ENCODE data around the gene ADAMTS3.

DNA sequence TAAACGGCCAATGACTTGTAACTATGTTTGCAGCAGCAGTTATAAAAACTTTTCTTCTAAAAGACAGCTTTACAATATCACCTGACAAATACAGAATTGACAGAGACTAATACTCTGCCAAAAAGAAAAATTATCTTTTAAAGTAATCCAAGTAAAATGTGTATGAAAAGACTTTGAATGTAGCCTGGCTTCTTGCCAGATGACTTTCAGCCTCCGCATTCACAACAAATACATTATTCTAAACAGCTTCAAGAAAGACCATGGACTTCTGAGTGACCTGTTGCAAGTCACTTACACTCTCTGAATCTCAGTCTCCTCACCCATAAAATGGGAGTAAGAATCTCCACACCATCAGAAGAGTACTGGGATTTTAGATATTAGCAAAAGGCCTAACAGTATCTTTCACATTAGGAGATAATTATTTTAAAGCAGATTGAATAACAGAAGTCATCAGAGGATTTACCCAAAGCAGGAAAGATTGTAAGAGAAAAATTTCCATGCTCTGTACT lies 2.5 kb downstream of the ADAMTS3 start:
- TF ChIP-seq MYC (IDR thresholded peaks at IDR 0.05; ENCODE audit: low read depth, low read length): no peak
- TF ChIP-seq, protein P1, sequence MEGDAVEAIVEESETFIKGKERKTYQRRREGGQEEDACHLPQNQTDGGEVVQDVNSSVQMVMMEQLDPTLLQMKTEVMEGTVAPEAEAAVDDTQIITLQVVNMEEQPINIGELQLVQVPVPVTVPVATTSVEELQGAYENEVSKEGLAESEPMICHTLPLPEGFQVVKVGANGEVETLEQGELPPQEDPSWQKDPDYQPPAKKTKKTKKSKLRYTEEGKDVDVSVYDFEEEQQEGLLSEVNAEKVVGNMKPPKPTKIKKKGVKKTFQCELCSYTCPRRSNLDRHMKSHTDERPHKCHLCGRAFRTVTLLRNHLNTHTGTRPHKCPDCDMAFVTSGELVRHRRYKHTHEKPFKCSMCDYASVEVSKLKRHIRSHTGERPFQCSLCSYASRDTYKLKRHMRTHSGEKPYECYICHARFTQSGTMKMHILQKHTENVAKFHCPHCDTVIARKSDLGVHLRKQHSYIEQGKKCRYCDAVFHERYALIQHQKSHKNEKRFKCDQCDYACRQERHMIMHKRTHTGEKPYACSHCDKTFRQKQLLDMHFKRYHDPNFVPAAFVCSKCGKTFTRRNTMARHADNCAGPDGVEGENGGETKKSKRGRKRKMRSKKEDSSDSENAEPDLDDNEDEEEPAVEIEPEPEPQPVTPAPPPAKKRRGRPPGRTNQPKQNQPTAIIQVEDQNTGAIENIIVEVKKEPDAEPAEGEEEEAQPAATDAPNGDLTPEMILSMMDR (IDR thresholded peaks at IDR 0.05; ENCODE audit: extremely low read depth in 1 of 2, insufficient read depth in 1 of 2, low read depth in 1 of 2, low read length in 2 of 2): no peak
